Transverse colon (tissue), 4 donors: ENCODE data around the gene C1orf35. TPM values are rescaled to one million over a fixed set of nuclear protein-coding genes. Genes with fewer than 3 reads are reported as not detected.
"Not testable (repeated sequence)": the region's sequence is repeated elsewhere in the genome, so short reads cannot be mapped to it uniquely, and the experiment has no call there.

Experiments used
- DNase-seq: peaks from one replicate; pipeline ENCODE4 v3.0.0-alpha.2; 2019
- H3K27ac ChIP-seq, 4 donors: fragments of 200-600 bp; sonication (generic); 2 replicates each; pipeline ENCODE4 v1.5.1; 2016 to 2018; ENCODE audit warnings: inconsistent platforms in 4 of 4
- H3K27me3 ChIP-seq: fragments of 200-600 bp; sonication (generic); 2 replicates; pipeline ENCODE4 v1.5.1; 2017; ENCODE audit warnings: inconsistent platforms
- H3K36me3 ChIP-seq, 4 donors: fragments of 200-600 bp; sonication (generic); 2 replicates each; pipeline ENCODE4 v1.5.1; 2017 to 2019; ENCODE audit warnings: inconsistent platforms in 4 of 4
- H3K4me1 ChIP-seq, 4 donors: fragments of 200-600 bp; sonication (generic); 2 replicates each; pipeline ENCODE4 v1.5.1; 2017 to 2020; ENCODE audit warnings: inconsistent platforms in 4 of 4
- H3K4me3 ChIP-seq, 4 donors: fragments of 200-600 bp; sonication (generic); 1 replicate in 1 of 4; 2 replicates in 3 of 4; pipeline versions ENCODE4 v1.5.1 to v1.6.1; 2017 to 2019; ENCODE audit warnings: inconsistent platforms in 4 of 4
- H3K9me3 ChIP-seq, 2 donors: fragments of 200-600 bp; sonication (generic); 2 replicates each; pipeline ENCODE4 v1.5.1; 2017 to 2019; ENCODE audit warnings: inconsistent platforms in 2 of 2
- EP300 ChIP-seq: sonication (generic); formaldehyde crosslinking; IDR thresholded peaks from one replicate; pipeline ENCODE4 v1.6.1; 2017; ENCODE audit warnings: antibody characterized with exemption, low read depth
- POLR2A ChIP-seq: fragments of 450-650 bp; IDR thresholded peaks from one replicate; pipeline ENCODE4 v1.6.1; 2016; ENCODE audit warnings: antibody characterized with exemption, mild to moderate bottlenecking, moderate library complexity
- POLR2AphosphoS5 ChIP-seq, 3 donors: sonication (generic); formaldehyde crosslinking; IDR thresholded peaks; one replicate each; pipeline ENCODE4 v1.6.1; 2016; ENCODE audit warnings: antibody characterized with exemption in 3 of 3
- WGBS, 2 donors: methylation state at CpG; one replicate each; pipeline ENCODE4 v1.1.5; 2018; ENCODE audit warnings: low coverage in 1 of 2; 5-methylcytosine and 5-hydroxymethylcytosine counted together
- in situ Hi-C, 4 donors: fragments of 200-750 bp; cut with MboI; loops; one replicate each; pipeline versions ENCODE4 v1.15.0 to v1.15.1; 2017; ENCODE audit warnings: low sequenced_read_pairs in 3 of 4, low pct_ligation_motif_present in 1 of 4, low pct_unique_long_range_greater_than_20kb in 1 of 4
- intact Hi-C: fragments of 100-400 bp; cut with DNase I; formaldehyde crosslinking; loops from one replicate; pipeline ENCODE4 v1.15.1; 2023; ENCODE audit warnings: low total_unique reads
- total RNA-seq, 4 donors: library from RNA; depleted of rRNA; stranded (reverse); fragments of >200 nt; gene quantifications; one replicate each; pipeline ENCODE4 v1.1.0, GENCODE V29; 2016
- TF ChIP-seq, protein P1 (sequence below), 5 experiments: fragments of 200-600 bp in 3 of 5; fragments of 450-650 bp in 2 of 5; sonication (generic) in 3 of 5; IDR thresholded peaks; 1 replicate in 2 of 5; 2 replicates in 3 of 5; pipeline ENCODE4 v1.5.1; 2016 to 2017; ENCODE audit warnings: antibody characterized with exemption in 5 of 5, inconsistent platforms in 3 of 5, mild to moderate bottlenecking in 2 of 5, moderate library complexity in 1 of 5

The C1orf35 gene
- total RNA-seq, 4 donors from 2014 or later = 11.6 to 17.1 (median 15.7) TPM

DNA sequence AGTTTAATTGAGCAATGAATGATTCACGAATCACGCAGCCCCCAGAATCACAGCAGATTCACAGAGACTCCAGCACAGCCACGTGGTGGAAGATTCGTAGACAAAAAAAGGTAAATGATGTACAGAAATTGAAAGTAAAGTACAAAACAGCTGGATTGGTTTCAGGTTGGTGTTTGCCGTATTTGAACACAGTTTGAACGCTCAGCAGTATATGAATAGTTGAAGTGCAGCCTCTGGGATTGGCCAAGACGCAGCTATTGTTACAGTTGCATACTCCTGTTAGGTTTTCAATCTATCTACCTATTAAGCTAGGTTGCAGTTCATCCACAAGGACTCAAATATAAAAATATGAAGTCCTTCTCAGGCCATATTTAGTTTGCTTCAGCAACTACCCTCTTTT is 9.0 kb upstream of the C1orf35 start:
- H3K36me3 ChIP-seq = no peaks in the 10 kb centered on the region
- H3K4me1 ChIP-seq = peaks cover 16 to 22% (median 19%) of the 10 kb centered on the region in 4 donors
- no peak overlapping the region for H3K27ac ChIP-seq
- H3K27me3 ChIP-seq = no peaks in the 10 kb centered on the region
- no peaks in the 10 kb centered on the region for H3K9me3 ChIP-seq
- in situ Hi-C loops (no loop called here), intact Hi-C loops (no loop called here)
- no peak overlapping the region for H3K4me3 ChIP-seq
- 80 to 91% methylated on average over 7 of the region's 7 CpGs for WGBS, 2 donors
- DNase-seq = no peak
- TF ChIP-seq, protein P1, sequence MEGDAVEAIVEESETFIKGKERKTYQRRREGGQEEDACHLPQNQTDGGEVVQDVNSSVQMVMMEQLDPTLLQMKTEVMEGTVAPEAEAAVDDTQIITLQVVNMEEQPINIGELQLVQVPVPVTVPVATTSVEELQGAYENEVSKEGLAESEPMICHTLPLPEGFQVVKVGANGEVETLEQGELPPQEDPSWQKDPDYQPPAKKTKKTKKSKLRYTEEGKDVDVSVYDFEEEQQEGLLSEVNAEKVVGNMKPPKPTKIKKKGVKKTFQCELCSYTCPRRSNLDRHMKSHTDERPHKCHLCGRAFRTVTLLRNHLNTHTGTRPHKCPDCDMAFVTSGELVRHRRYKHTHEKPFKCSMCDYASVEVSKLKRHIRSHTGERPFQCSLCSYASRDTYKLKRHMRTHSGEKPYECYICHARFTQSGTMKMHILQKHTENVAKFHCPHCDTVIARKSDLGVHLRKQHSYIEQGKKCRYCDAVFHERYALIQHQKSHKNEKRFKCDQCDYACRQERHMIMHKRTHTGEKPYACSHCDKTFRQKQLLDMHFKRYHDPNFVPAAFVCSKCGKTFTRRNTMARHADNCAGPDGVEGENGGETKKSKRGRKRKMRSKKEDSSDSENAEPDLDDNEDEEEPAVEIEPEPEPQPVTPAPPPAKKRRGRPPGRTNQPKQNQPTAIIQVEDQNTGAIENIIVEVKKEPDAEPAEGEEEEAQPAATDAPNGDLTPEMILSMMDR (IDR thresholded peaks at IDR 0.05) = no peak
- no peak for TF ChIP-seq EP300
- no peak for TF ChIP-seq POLR2AphosphoS5 (IDR thresholded peaks at IDR 0.05)
- no peak for TF ChIP-seq POLR2A

DNA sequence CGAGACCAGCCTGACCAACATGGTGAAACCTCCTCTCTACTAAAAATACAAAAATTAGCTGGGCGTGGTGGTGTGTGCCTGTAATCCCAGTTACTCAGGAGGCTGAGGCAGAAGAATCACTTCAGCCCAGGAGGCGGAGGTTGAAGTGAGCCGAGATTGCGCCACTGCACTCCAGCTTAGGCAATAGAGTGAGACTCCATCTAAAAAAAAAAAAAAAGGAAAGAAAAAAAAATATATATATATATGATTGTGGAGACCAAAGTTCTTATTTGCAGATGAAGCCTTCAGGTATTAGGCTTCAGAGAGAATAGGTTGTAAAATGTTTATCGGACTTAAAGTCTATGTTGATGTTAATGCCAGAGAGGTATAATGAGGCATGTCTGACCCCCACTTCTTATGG is 8.2 kb upstream of the C1orf35 start:
- H3K27ac ChIP-seq, intact Hi-C loops, DNase-seq: not testable (repeated sequence)

DNA sequence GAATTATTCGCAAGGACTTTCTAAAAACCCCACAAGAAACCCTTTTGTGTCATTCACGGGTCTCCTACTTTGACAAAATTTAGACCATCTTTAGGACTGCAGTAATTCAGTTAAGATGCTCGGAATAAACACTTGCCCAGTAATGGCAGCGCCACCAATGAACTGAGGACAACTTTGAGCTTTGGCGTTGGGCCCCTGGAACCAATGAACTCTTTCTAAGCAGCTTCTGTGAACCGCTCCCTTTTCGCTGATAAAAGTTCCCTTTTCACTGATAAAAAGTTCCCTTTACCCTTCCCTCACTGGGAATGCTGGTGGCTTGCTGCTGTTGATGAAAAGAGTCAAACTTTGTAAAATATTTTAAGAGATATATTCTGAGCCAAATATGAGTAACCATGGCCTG is 7.4 kb upstream of the C1orf35 start:
- H3K27me3 ChIP-seq = no peaks in the 10 kb centered on the region
- no peaks in the 10 kb centered on the region for H3K9me3 ChIP-seq
- no peak overlapping the region for H3K4me3 ChIP-seq
- H3K36me3 ChIP-seq = no peaks in the 10 kb centered on the region
- WGBS, 2 donors = 88 to 94% methylated on average over 5 to 7 of the region's 7 CpGs
- TF ChIP-seq POLR2AphosphoS5 (IDR thresholded peaks at IDR 0.05) = no peak
- no peak for TF ChIP-seq EP300
- TF ChIP-seq, protein P1 (IDR thresholded peaks at IDR 0.05) = no peak
- TF ChIP-seq POLR2A = no peak
- H3K4me1 ChIP-seq = peaks cover 16 to 22% (median 19%) of the 10 kb centered on the region in 4 donors
- H3K27ac ChIP-seq = peak overlapping the region in 3 of 4 donors; percentile 93 to 97 (median 94)
- DNase-seq = no peak
- intact Hi-C loops (no loop called here), in situ Hi-C loops (no loop called here)

More for the DNA sequence above, 8.2 kb upstream of the C1orf35 start:
- H3K4me3 ChIP-seq, H3K9me3 ChIP-seq, H3K27me3 ChIP-seq, in situ Hi-C loops, H3K36me3 ChIP-seq: not testable (repeated sequence)
- H3K4me1 ChIP-seq = peaks cover 16 to 22% (median 19%) of the 10 kb centered on the region in 4 donors
- 60 to 95% methylated on average over 1 to 6 of the region's 6 CpGs for WGBS, 2 donors

DNA sequence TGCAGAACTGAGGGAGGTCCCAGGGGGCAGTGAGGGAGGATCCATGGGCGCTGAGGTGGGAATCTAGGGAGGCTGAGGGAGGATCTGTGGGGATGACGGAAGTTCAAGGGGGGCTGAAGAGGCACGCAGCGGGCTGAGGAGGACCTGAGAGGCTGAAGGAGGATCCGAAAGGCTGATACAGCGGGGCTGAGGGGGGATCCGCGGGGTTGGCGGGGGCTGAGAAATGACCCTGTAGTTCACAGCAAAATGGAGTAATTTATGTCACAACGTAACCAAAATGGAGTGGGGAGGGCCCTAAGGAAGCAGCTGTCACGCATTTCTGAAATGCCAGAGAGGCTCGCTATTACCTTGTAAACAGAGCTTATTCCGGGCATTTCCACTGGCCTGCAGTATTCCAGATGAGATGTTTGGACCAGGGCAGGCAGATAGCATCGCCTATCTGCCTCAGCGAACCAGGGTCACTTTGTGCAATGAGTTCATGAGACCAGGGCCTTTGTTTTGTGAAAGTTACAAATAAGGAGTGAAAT is 6.9 kb upstream of the C1orf35 start:
- TF ChIP-seq POLR2A = no peak
- no peak for TF ChIP-seq POLR2AphosphoS5 (IDR thresholded peaks at IDR 0.05)
- no peak for TF ChIP-seq EP300
- TF ChIP-seq, protein P1 (IDR thresholded peaks at IDR 0.05) = no peak
- Histone ChIP-seq H3K27ac (peak overlapping the region; percentile 88 to 97 (median 94)), H3K4me3 (peak overlapping the region; percentile 68 to 90 (median 80)), H3K27me3 (no peaks in the 10 kb centered on the region), H3K36me3 (no peaks in the 10 kb centered on the region), H3K9me3 (no peaks in the 10 kb centered on the region), H3K4me1 (peaks cover 16 to 22% (median 19%) of the 10 kb centered on the region in 4 donors)
- in situ Hi-C loops = no loop called here
- intact Hi-C loops = no loop called here
- 20 to 33% methylated on average over 3 to 15 of the region's 15 CpGs for WGBS, 2 donors
- DNase-seq = no peak
